ENCODE results near the gene PSAP.

The PSAP gene

GRCh38 chr10:71766717-71767419 lies 84.2 kb downstream of the PSAP start:
- no peak for DNase-seq (ENCODE audit: low read depth)
